Hematopoietic multipotent progenitor cell treated with erythropoietin and hydrocortisone succinate and interleukin-3 and kit ligand, for 15 days (in vitro differentiated cells): ENCODE data around the gene KLHL35.
"Not testable (repeated sequence)": the region's sequence is repeated elsewhere in the genome, so short reads cannot be mapped to it uniquely, and the experiment has no call there.

Experiments
- DNase-seq: peaks from one replicate; pipeline ENCODE4 v3.0.0-alpha.2; 2015; ENCODE audit warnings: low spot score

The KLHL35 gene

GRCh38 chr11:75389925-75390324 is 43.1 kb downstream of the KLHL35 start:
- no peak for DNase-seq

DNA sequence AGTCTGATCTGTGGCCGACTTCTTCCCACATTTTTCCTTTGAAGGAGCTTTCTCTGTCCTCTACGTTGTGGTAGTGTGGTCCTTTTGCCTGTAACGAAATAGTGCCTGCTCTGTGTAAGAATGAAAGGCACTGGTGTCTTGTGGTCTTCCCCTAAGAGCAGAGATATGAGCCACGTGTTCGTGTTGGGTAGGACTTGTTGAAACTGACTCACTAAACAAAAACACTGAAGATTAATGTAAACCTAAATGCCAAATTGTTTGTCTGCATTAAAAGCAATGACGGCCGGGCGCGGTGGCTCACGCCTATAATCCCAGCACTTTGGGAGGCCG is 43.8 kb downstream of the KLHL35 start:
- no peak for DNase-seq

GRCh38 chr11:75388386-75389275 is 44.4 kb downstream of the KLHL35 start:
- DNase-seq, result peak; percentile 86

DNA sequence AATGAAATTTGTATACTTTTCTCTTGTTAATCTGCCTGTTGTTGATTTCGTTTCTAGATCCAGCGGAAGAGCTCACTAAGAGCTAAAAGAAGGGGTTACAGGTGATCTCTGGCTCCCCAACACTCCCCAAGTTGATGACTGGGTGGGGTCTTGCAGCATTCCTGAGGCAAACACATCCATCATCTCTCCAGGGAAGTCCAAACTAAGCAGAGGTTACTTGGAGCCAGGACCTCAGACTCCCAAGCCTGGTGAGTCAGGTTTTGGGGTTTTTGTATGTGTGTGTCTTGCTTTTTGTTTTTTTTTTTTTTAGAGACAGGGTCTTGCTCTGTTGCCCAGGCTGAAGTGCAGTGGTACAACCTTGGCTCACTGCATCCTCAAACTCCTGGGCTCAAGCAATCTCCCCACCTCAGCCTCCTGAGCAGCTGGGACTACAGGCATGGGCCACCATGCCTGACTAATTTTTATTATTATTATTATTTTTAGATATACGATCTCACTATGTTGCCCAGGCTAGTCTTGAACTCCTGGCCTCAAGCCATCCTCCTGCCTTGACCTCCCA is 45.2 kb downstream of the KLHL35 start:
- no peak for DNase-seq

DNA sequence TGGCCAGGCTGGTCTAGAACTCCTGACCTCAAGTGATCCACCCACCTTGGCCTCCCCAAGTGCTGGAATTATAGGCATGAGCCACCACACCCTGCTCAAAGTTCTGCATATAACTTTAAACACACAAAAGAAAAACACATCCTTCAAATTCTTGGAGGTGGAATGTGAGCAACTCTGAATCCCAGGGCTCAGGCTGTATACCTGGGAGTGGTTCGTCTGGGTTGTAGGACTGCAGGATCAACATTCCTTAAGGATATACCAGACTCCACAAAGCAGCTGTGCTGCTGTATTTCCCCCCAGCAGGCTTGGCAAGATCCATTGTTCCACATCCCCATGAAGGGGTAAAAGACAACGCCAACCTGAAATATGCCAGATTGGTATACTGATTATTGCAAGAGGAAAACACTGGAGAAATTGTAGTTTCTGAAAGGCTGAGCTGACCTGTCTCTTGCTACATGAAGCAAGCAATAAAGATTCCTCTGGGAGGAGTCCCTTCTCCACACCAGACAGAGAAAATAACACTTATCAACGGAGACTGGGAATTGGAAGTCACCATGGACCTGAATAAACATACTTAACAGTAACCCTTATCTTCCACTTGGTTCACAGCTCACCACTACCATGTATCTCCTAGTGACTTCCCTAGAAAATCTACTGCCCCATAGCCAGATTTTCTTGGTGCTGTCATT is 45.9 kb downstream of the KLHL35 start:
- DNase-seq, result no peak

GRCh38 chr11:75384438-75385080 is 48.4 kb downstream of the KLHL35 start:
- DNase-seq, result peak; percentile 87

DNA sequence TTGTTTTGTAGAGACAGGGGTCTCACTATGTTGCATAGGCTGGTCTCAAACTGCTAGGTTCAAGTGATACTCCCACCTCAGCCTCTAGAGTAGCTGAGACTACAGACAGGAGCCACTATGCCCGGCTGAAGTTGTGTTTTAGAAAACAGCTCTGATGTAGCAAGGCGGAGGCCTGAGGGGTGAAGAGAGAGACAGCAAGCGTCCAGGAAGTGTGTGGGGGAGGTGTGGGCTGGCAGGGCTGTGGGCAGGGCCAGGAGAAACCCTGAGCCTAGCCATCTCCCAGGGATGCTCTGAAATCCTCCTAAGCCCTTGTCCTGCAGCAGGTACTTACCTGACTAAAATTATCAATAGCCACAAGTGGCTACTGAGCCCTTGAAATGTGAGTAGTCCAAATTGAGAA is 49.8 kb downstream of the KLHL35 start:
- no peak for DNase-seq

DNA sequence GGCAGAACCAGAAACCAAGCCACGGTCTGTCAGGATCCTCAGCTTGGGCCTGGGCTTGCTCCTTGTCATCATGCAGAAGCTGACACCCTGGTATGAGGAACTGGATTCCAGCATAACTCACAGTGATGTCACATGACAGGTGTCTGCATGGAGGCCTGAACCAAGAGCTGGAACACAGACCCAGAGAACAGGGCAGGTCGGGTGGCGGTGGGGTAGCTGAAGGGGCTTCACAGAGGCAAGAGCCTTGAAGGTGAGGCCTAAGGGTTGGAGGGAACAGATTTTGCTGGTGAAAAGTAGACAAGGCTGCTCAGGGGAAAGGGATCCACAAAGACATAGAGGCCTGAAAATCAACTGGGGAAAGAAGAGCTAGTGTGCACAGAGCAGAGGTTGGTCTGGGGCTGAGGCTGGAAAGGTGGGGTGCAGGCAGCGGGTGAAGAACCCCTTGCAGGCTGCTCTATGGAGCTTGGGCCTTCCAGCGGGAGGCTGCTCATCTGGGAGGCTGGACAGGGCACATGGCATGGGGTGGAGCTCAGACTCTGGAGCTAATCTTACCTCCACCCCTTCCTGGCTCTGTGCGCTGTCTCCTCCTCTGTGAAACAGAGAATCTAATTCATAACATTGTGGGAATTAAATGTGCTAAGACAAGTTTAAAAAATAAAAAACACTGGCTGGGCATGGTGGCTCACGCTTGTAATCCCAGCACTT is 52.1 kb downstream of the KLHL35 start:
- DNase-seq, result no peak

GRCh38 chr11:75380245-75380644 is 52.8 kb downstream of the KLHL35 start:
- DNase-seq, result no peak

GRCh38 chr11:75378776-75379175 is 54.2 kb downstream of the KLHL35 start:
- not testable (repeated sequence) for DNase-seq

DNA sequence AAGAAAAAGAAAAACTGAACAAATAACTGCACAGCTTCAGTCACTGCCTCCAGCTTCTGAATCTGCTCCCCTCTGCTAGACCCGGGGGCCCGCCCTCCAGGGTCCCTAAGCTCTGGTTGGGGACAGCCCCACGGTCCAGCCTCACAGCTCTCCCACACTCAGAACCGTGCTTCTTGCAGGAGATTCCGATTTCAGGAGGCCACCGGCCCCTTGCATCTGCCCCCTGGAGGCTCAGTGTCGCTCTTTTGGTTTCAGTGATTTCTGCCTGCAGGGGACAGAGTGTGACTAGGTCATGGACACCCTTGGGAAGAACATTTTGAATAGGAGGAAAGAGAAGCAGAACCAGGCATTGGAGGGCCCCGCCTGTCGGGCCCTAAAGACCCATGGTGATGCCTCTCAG is 56.8 kb downstream of the KLHL35 start:
- DNase-seq, result no peak

- DNase-seq, result no peak
These were observed 57.4 kb downstream of the KLHL35 start for GRCh38 chr11:75375626-75376025.

DNA sequence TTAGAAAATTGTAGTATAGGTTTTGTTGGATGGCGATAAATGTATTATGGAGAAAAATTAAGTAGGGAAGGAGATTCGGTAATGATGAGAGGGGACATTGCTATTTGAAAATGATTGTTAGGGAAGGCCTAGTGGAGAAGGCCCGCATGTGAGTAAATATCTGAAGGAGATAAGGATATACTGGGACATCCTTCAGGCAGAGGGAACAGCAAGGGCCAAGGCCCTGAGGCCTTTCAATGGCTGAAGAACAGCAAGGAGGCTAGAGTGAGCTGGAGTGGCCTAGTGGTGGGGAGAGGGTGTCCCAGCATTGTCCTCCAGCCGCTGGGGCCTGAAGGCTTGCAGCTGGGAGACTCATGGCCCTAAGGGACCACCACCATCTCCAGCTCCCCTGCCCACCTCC is 58.4 kb downstream of the KLHL35 start:
- no peak for DNase-seq

DNA sequence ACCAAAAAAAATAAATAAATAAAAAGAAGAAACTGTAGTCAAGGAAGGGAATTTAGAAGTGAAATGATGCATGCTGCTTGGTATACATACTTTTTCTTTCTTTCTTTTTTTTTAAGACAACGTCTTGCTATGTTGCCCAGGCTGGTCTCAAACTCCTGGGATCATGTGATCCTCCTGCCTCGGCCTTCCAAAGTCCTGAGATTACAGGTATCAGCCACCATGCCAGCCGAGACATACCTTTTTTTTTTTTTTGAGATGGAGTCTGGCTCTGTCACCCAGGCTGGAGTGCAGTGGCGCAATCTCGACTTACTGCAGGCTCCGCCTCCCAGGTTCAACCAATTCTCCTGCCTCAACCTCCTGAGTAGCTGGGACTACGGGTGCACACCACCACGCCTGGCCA is 59.8 kb downstream of the KLHL35 start:
- no peak for DNase-seq
